HPDE6-E6E7 (cell line): ENCODE results near the gene CSTPP1.
"Not testable (repeated sequence)": the region's sequence is repeated elsewhere in the genome, so short reads cannot be mapped to it uniquely, and the experiment has no call there.

Experiments
- DNase-seq: peaks from one replicate; pipeline ENCODE4 v3.0.0; 2011; ENCODE audit warnings: missing footprints; ENCODE audit errors: extremely low spot score

CSTPP1 gene

DNA sequence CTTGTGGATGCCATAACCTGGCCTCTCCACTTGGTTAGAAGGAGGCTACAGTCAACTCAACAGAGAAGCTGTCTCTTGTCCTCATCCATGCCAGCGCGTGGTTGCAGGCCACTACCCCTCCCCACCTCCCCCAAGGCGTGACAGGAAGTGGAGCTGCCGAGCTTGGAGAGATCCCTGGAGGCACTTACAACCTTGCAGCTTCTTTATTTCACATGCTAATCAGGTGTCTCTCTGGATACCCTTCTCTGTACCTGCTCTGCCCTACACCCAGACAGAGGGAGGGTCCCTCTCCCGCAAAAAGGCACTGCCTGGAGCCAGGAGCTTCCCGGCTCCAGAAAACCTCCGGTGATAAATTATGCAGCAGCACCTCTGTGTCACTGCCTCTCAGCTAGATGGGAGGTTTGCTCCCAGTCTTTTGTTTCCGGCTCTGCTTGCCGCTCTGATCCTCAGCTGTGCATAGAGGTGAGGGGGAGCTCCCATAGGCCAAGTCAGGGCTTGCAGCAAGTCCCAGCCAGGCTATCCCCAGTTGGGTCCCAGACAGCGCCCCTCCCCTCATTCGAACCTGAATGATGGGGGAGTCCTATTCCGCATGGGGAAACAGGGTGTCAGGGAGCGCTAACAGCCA, 23.9 kb upstream of the CSTPP1 start:
- DNase-seq = no peak

DNA sequence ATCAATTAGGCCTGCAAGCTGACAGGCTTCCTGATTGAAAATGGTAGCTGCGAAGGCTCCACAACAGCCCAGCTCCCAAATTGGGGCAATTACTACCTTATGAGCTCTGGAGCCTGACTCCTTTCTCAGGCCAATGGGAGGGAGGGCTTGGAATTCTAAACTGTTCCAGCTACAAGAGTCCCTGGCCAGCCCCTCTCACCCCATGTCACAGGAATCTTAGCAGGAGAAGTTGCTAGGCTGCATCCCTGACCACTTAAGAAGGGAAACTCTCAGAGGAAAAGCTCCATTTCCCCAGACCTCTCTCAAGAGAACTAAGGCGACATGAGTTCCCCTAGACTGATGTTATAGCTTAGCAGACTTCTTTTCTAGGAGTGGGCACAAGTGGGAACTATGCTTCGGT, 23.1 kb upstream of the CSTPP1 start:
- DNase-seq = no peak

DNA sequence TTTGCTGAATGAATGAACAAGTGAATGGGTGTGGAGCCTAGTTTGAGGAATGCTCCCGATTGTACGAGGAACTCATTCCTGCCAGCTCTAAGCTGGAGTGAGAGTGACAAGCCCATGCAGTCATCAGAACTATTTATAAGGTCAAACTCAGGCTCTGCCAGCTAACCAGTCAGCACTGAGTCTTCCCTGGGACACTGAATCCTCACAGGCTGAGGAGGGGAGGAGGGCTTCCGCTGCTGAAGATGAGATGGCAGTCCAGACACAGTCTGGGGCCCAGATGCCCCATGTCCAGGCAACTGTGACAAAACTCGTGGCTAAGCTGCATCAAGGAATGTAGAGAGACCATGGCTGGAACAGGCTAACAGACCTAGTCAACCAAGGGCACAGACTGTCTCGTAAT, 22.2 kb upstream of the CSTPP1 start:
- no peak for DNase-seq

DNA sequence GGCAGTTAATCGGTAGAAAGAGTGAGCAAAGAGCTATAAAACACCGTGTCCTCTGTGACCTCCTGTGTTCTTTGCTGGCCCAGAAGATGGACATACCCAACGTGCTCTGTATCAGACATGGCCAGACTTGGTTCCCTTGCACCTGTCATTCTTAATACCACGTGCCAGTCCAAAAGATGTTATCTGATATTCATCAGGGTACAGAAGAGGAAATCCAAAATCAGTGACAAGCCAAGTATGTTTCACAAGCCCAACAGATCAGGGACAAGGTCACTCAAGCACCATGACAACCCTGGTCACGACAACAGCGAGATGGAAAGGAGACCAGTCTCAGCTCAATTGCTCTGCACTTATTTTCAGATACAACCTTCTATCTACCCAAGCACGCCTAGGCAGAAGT, 21.7 kb upstream of the CSTPP1 start:
- DNase-seq = no peak

DNA sequence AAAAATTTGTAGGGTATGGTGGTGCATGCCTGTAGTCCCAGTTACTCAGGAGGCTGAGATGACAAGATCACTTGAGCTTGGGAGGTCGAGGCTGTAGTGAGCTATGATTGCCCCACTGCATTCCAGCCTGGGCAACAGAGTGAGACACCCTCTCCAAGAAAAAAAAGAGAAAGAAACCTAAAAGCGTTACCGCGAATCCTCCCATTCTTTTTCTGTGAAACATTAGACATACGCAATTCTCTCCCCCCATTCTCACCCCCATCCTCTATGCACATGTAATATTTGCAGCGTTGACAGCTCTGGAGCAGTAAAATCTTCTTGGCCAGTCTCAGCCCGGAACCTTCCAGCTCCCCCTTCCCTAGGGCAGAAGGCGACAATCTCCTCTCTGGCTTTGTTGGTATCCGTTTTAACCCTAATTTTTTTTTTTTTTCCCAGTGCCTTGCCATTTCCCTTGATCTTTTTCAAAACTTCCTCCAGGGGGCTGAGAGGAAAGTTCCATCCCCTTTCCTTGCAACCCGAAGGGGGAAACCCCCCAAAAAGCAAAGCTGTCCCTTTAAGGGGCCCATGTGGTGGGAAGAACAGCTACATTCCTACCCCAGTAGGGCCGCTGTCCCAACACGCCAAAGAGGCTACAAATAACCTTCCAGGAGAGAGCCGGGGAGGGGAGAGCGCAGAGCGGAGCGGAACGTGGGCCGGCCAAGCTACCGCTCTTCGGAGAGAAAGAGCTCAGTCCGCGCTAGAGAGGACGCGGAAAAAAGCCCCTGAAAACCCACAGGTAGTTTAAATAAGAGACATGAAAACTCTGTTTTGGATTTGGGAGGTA, 20.1 kb upstream of the CSTPP1 start:
- peak; percentile 96 for DNase-seq

DNA sequence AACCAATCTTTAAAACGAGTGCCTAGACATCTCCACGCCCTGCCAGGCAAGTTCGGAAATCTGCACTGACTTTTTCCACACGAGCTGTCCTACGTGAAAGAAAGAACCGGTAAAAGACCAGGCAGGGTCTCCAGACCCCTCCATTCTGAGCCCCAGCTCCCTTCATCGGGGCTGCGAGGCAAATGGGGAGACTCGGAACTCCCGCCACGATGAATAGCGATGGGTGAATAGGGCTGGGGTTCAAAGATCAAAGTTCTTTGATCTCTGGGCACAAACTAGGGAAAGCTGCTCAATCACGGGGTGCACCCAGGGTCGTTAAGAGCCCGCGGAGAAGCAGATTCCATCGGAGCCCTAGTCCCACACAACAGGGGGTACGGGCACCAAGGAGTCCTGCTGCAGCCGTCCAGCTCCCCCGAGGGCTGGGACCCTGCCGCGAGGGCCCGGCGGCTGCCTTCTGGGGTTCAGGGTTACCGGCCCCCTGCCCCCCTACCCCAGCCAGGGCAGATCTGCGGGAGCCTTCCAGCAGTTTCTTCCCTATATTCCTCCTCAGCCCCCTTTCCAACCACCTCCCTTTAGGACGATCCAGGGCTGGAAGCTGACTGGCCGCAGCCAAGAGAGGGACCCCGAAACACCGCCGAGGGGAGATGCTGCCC, 19.3 kb upstream of the CSTPP1 start:
- no peak for DNase-seq

DNA sequence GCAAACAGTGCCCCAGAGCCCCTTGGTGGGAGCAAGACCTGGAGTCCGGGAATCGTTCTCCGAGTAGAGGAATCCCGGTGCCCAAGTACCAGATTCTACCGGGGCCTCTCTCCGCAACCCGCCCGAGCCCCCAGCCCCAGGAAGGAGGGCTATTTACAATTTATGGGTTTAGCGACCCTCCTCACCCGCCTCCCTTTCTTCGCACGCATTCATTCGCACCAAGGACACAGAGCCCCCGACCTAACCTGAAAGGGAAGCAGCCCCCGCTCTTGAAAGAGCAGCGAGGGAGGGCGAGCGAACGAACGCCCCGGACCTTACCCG, 18.8 kb upstream of the CSTPP1 start:
- DNase-seq = no peak

DNA sequence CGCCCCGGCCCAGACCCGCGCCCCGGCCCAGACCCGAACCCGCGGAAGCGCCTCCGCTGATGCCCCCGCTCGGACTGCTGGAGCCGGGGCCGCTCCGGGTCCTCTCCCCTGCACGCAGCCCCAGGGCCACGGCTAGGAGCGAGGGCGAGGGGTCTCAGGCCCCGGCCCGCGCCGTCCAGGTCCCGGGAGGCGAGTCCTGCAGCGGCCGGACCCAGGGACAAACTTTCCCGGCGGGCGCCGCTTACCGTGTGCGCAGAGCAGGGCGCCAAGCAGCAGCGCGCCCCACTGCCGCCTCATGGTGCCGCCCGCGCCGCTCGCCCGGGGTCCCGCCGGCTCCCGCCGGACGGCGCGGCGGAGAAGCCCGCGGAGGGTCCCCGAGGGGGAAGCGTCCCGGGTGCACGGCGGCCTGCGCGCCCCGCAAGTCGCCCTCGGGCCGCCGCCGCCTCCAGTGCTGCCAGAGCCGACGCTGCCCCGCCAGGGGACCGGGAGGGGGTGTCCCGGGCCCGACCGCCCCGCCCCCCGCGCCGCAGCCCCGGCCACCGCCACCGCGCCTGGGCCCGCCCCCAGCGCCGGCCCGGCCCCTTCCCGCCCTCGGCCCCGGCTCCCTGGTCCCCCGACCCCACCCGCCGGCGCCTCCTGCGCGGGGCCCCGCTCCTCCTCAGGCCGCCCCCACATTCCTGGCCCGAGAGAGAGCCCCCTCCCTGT, 18.3 kb upstream of the CSTPP1 start, which contains the start of gene LRP4:
TSS of gene LRP4 (minus strand) at position 468 of the 705 bp plus-strand sequence. CDS start at position 297, 171 bp downstream.
- no peak for DNase-seq

DNA sequence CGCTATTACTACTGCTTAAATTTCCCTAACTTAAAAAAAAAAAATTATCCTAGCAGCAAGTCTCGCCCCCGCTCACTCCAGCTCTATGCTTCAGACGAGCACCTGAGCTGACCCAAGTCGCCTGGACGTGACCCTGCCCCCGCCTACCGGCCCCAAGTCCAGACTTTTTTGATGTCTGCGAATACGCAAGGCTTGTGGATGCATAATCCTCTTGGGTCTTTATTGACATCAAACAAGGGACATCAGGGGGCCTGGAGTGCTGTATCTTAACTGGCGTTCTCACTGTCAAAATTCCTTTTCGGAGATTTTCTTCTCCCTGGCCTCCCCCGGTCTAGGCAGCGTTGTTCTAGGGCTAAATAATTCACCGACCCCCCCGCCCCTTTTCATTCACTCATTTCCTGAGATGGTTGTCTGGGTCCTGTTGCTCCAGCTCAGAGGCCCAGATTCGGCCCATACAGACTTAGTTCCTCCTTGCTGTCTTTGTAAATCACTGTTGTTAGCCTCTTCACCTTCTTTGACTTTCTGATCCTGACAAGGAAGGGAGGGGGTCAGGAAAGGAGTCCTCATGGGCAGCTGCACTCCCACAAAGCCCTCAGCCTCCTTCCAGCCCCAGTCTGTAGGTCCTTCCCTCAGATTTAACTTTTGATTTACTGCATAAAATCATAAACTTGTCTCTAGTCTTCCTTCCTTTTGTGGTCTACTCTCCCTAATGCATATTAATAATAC, 17.6 kb upstream of the CSTPP1 start:
- DNase-seq = no peak

DNA sequence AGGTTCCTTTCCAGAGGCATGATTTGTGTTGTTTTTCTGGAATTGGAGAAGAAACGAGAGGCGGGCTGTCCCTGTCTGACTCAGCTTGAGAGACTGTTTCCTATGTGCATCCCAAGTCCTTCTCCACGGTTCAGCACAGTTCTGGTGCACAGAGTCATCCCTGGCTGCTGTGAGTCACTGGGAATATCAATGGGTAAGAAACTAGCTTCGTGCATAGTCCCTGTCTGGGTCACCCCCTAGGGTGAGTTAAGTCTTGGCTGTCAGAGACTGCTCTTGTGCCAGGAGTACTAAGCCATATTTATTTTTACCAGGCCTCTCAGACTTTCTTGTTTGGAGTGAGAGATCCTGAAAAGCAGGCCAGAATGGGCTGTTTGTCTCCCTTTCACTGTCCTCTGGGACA, 15.8 kb upstream of the CSTPP1 start:
- DNase-seq = no peak

DNA sequence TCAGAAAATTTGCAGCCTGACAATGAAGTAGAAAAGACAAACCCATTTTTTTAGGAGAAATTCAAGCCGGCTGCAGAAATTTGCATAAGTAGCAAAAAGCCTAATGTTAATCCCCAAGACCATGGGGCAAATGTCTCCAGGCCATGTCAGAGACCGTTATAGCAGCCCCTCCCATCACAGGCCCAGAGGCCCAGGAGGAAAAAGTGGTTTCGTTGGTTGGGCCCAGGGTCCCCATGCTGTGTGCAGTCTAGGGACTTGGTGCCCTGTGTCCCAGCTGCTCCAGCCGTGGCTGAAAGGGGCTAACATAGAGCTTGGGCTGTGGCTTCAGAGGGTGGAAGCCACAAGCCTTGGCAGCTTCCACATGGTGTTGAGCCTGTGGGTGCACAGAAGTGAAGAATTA, 8.6 kb upstream of the CSTPP1 start:
- not testable (repeated sequence) for DNase-seq

DNA sequence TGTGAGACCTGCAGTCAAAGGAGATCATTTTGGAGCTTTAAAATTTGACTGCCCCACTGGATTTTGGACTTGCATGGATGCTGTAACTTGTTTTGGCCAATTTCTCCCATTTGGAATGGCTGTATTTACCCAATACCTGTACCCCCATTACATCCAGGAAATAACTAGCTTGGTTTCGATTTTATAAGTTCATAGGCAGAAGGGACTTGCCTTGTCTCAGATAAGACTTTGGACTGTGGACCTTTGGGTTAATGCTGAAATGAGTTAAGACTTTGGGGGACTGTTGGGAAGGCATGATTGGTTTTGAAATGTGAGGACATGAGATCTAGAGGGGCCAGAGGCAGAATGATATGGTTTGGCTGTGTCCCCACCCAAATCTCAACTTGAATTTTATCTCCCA, 7.9 kb upstream of the CSTPP1 start:
- DNase-seq = not testable (repeated sequence)

DNA sequence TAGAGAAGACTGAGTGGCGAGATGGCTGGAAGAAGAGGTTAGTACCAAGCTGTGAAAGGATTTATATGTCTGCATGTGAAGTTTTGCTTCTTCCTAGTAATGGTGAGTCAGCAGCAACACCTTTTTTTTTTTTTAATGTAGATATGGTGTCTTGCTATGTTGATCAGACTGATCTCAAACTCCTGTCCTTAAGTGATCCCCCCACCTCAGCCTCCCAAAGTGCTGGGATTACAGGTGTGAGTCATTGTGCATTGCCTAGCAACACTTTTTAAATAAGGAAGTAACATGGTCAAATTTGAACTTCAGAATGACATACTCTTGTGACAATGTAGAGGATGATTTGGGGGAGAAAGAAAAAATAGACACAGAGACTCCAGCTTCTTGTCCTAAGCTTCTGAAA, 6.5 kb upstream of the CSTPP1 start:
- DNase-seq = no peak

DNA sequence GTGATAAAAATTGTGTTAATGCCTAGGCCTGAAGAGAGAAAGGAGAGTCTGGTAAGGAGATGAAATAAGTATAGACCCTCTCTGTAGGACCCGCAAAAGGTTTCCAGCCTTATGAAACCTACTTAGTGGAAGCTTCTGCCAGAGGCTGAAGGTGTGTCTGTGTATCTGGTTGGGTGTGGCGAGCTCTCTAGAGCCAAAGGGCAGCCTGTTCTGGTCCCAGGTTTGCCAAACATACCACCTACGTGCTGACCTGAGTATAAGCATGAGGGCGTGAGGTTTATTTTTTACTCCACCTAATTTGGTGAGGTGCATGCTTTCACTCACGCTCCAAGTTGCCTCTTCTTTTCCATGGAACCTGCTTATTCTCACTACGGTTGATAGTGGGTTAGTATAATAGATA, 5.6 kb downstream of the CSTPP1 start:
- DNase-seq = no peak

DNA sequence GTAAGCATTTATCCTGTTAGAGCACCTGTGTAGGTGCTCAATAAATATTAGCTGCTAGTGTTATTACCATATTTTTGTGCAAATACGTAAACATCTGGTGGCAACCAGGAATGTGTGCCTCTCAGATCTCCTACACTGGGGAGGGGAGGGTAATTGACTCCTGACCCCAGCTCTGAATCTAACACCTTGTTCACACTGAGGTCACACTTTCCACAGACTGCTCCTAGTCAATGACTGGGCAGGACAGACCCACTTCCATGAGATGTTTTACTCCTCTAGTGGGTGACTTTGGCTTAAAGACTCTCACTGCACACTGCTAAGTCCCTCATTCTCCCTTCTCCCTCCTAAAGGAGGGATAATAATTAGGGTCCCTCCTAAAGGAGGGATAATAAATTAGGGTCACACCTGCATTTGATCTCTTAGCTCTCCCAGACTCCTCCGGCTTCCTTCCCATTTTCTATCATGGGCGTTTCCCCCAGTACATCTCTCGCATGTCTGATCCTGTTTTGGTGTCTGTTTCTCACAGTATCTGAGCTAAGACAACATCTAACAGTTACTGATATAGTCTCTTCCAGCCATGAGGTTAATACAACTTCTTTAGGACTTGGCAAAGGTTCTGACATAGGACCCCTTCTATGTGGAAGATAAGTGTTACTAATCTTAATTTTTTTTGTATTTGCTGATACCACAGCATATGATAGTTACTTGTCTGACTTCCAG, 8.0 kb downstream of the CSTPP1 start:
- no peak for DNase-seq

DNA sequence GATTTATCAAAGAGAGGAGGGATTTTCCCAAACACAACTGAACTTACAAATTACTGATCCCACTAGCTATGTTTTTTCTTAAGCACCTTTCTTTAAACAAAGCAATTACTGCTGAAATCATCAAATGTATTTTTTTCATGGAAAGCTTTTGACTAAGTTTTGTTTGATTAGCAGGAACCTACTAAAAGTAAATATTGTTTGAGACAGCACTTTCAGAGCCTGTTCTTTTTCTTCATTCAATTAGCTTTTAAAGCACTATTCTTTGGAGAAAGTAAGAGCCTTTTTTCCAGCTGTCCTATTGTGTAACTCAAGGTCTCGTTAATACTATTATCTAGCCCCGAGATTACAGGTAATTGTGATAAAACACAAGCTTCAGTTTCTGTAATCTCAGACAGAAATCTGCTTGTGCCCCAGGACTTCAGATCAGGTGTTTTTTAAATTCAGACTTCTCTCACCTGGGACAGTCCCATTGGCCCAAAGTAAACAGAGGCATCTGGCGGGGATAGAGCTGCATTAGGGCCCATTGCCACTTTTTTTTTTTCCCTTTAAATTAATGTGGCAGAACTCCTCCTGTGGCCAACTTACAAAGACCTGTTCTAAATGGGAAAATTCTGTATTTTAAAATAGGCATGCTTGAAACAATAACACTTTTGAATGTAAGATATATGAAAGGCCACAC, 11.0 kb downstream of the CSTPP1 start:
- no peak for DNase-seq

DNA sequence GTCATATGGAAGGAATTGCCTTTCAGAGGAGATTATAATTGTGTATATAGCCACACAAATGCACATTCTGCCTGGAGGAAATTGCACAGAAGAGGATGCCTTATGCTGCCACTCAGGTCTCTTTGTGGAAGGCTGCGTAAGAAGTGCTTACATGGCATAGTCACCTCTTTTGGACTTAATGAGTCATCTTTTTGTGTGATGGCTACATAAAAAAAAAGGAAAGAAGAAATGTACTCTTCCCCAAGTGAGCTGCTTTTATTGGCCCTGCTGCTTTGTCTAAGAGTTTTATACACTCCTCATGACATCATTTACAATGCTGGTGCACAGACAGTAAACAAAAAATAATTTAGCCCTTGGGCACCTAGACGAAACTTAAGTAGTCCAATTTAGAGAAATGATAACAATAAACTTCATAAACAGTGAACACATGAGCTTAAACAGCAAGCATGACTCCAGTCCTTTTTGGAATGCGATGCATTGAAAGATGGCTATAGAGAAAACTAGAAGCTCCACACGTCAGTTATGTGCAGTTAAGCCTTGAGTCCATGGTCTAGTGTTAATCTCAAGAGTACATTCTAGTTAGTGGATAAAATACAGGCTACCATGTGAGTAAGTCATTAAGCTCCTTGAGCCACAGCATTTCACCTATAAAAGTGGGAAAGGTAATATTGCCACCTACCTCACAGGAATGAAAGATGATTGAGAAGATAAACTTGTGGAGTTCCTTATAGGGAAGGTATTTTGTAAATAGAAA, 12.0 kb downstream of the CSTPP1 start:
- peak; percentile 33 for DNase-seq

DNA sequence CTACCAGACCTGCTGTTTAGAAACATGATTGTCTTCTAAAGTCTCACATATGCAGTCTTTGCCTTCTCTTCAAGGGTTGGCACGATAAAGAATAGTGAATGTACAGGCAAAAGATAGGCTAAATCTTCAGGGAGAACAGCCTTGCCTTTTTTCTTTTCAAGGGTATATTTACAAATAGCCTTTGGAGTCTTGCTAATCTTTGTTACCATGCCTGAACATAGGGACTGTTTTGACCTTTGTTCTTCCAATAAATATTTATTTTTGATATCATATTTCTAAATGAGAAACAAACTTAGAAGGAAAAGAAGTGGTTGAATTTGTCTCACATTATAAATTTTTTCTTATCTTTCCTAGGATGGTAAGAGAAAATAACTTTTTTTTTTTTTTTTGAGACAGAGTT, 12.7 kb downstream of the CSTPP1 start:
- no peak for DNase-seq

DNA sequence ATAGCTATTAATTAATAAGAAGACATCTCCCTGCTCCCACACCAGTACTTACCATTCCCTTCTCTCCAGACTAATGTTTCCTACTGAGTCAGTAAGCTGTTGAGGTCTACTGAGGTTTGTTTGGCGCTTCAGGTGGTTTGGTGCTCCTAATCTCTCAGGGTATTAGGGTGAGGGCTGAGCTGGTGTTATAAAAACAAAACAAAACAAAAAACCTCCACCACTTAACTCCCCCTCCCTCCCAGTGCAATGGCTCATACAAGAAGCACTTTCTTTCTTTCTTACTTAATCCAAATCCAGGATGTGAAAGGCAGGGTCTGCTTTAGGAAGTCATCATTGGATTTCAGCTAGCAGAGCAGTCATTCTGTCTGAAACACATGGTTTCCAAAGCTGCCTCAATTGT, 15.3 kb downstream of the CSTPP1 start:
- no peak for DNase-seq

DNA sequence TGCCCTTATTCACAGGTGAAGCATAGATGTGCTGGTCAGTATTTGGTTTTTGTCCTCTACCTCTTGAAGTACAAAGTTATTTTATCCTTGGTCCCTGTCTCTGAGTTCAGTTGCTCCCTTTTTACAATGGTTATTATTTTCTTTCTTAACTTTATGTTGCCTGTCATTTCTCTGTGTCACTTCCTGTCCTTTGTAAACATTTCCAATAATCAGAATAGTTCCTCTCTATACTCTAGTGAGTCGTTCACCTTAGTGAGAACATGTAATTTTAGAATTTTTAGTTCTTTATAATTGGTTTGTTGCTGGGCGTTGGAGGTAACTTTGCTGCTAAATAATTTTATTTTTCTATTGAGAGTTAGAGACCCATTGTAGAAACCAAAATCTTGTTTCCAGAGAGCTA, 16.0 kb downstream of the CSTPP1 start:
- DNase-seq = no peak
